Measurements from ENCODE around the gene PSMA5. TPM values are rescaled to one million over a fixed set of nuclear protein-coding genes. Genes with fewer than 3 reads are reported as not detected.

Gene PSMA5
- polyA plus RNA-seq, 3 donors, result 36.6 to 119 (median 118) TPM

GRCh38 chr1:109441069-109441468 is 14.8 kb upstream of the PSMA5 start:
- H3K27ac ChIP-seq (ENCODE audit: low read depth in 1 of 2, low read length in 2 of 2), result no peak overlapping the region
- peaks cover 32 to 33% of the 10 kb centered on the region in 2 donors for H3K27me3 ChIP-seq (ENCODE audit: control insufficient read depth in 2 of 2, insufficient read depth in 2 of 2, low read length in 2 of 2)
- no peak overlapping the region for H3K4me3 Mint-ChIP-seq
- intact Hi-C loops (cut with micrococcal nuclease), result loop anchor here in 1 of 2 donors (5.0 kb wide), 1 partner anchor 341 kb away; no protein-coding TSS in a partner anchor
- H3K9ac ChIP-seq (ENCODE audit: insufficient read depth, low read length, poor library complexity, severe bottlenecking), result no peak overlapping the region
- peaks cover 3 to 12% (median 10%) of the 10 kb centered on the region in 3 donors for H3K27me3 Mint-ChIP-seq (ENCODE audit: low read depth in 3 of 3)
- H3K9me3 ChIP-seq (replicated peaks in 1 of 2; ENCODE audit: control insufficient read depth in 1 of 2, insufficient read depth in 1 of 2, low read length in 2 of 2), result no peaks in the 10 kb centered on the region
- no peak for DNase-seq
- WGBS (ENCODE audit: insufficient coverage), result 67% methylated on average over 1 of the region's 1 CpG
- H2AFZ ChIP-seq (ENCODE audit: insufficient read depth, low read depth, low read length, poor library complexity, severe bottlenecking), result no peak overlapping the region
- H3K4me1 Mint-ChIP-seq, result no peaks in the 10 kb centered on the region
- no peaks in the 10 kb centered on the region for H3K36me3 Mint-ChIP-seq
- H3K4me1 ChIP-seq (ENCODE audit: control insufficient read depth in 1 of 2, insufficient read depth in 2 of 2, low read length in 2 of 2), result no peaks in the 10 kb centered on the region
- no peaks in the 10 kb centered on the region for H3K79me2 ChIP-seq (ENCODE audit: insufficient read depth, low read length)
- no peak overlapping the region for H3K4me3 ChIP-seq (replicated peaks in 1 of 3; ENCODE audit: low read depth in 2 of 3, low read length in 3 of 3)
- no peak overlapping the region for H3K27ac Mint-ChIP-seq
- TF ChIP-seq CTCF (IDR thresholded peaks at IDR 0.05), result no peak
- peaks cover 0 to 2% (median 0%) of the 10 kb centered on the region in 7 donors for H3K9me3 Mint-ChIP-seq
- H3K4me2 ChIP-seq (replicated peaks; ENCODE audit: extremely low read depth, low read length, poor library complexity, severe bottlenecking), result no peak overlapping the region
- no peaks in the 10 kb centered on the region for H3K36me3 ChIP-seq (replicated peaks in 1 of 2; ENCODE audit: control insufficient read depth in 1 of 2, insufficient read depth in 2 of 2, low read length in 2 of 2)
- H4K20me1 ChIP-seq (ENCODE audit: insufficient read depth, low read length), result no peaks in the 10 kb centered on the region

- Mint-ChIP-seq H3K9me3 (peaks cover 0 to 9% (median 3%) of the 10 kb centered on the region in 7 donors), H3K4me1 (no peaks in the 10 kb centered on the region), H3K27me3 (ENCODE audit: low read depth in 3 of 3) (peaks cover 2 to 9% (median 5%) of the 10 kb centered on the region in 3 donors), H3K36me3 (no peaks in the 10 kb centered on the region), H3K27ac (no peak overlapping the region), H3K4me3 (no peak overlapping the region)
- no peaks in the 10 kb centered on the region for H4K20me1 ChIP-seq (ENCODE audit: insufficient read depth, low read length)
- WGBS (ENCODE audit: insufficient coverage), result 90% methylated on average over 2 of the region's 3 CpGs
- H3K4me3 ChIP-seq (replicated peaks in 1 of 3; ENCODE audit: low read depth in 2 of 3, low read length in 3 of 3), result no peak overlapping the region
- no peak for TF ChIP-seq CTCF (IDR thresholded peaks at IDR 0.05)
- no peak overlapping the region for H3K4me2 ChIP-seq (replicated peaks; ENCODE audit: extremely low read depth, low read length, poor library complexity, severe bottlenecking)
- DNase-seq, result peak in 2 of 3 donors; percentile 8 to 51
- H3K4me1 ChIP-seq (ENCODE audit: control insufficient read depth in 1 of 2, insufficient read depth in 2 of 2, low read length in 2 of 2), result no peaks in the 10 kb centered on the region
- H3K9ac ChIP-seq (ENCODE audit: insufficient read depth, low read length, poor library complexity, severe bottlenecking), result no peak overlapping the region
- no peaks in the 10 kb centered on the region for H3K36me3 ChIP-seq (replicated peaks in 1 of 2; ENCODE audit: control insufficient read depth in 1 of 2, insufficient read depth in 2 of 2, low read length in 2 of 2)
- H3K9me3 ChIP-seq (replicated peaks in 1 of 2; ENCODE audit: control insufficient read depth in 1 of 2, insufficient read depth in 1 of 2, low read length in 2 of 2), result no peaks in the 10 kb centered on the region
- no peak overlapping the region for H2AFZ ChIP-seq (ENCODE audit: insufficient read depth, low read depth, low read length, poor library complexity, severe bottlenecking)
- H3K79me2 ChIP-seq (ENCODE audit: insufficient read depth, low read length), result no peaks in the 10 kb centered on the region
- H3K27me3 ChIP-seq (ENCODE audit: control insufficient read depth in 2 of 2, insufficient read depth in 2 of 2, low read length in 2 of 2), result peaks cover 16 to 23% of the 10 kb centered on the region in 2 donors
- intact Hi-C loops (cut with micrococcal nuclease), result loop anchor here in 1 of 2 donors (10.0 kb wide), 1 partner anchor 86 kb away; no protein-coding TSS in a partner anchor
- H3K27ac ChIP-seq (ENCODE audit: low read depth in 1 of 2, low read length in 2 of 2), result no peak overlapping the region
Observed at GRCh38 chr1:109438798-109439297, 12.6 kb upstream of the PSMA5 start.
